K562 (cell line): ENCODE measurements around the gene TDRKH. TPM values are rescaled to one million over a fixed set of nuclear protein-coding genes. Genes with fewer than 3 reads are reported as not detected.

Experiments used
- ATAC-seq: fragments of 200-7000 bp; cut with Tn5 transposase; 3 replicates; pipeline ENCODE4 v1.9.1; 2020; ENCODE audit warnings: moderate library complexity
- BruUV-seq: library from RNA; stranded (reverse); fragments of 400-500 nt; replicated peaks from 2 replicates; lab custom pipeline; 2021; lab: Mats Ljungman, UMichigan
- CTCF ChIA-PET: fragments of 300-600 bp; formaldehyde crosslinking; extraction: SDS; loops from one replicate; lab custom pipeline; 2021; ENCODE audit warnings: low intra/inter-chr PET ratio; lab: Yijun Ruan, JAX
- POLR2A ChIA-PET: fragments of 300-600, 350-650 bp; sonication (Branson Sonifier 250); formaldehyde crosslinking; extraction: SDS; loops from one replicate; lab custom pipeline; 2021; ENCODE audit warnings: antibody characterized with exemption, inconsistent platforms; lab: Yijun Ruan, JAX
- DNase-seq, 4 experiments: peaks; one replicate each; pipeline versions ENCODE4 v3.0.0 to v3.0.0-alpha.2; 2011 to 2018; ENCODE audit warnings: low spot score in 3 of 4, mixed read lengths in 3 of 4; ENCODE audit errors: extremely low read depth in 1 of 4
- FAIRE-seq: peaks from 2 replicates; lab custom pipeline; 2011; peaks lifted over from hg19 to GRCh38; lab: Jason Lieb, UNC
- H2AFZ ChIP-seq: 2 replicates; pipeline ENCODE4 v1.6.0; 2011; ENCODE audit warnings: low read depth, low read length, control low read depth, inconsistent platforms
- H3K27ac ChIP-seq: fragments of 200-600 bp; 3 replicates; pipeline ENCODE4 v1.8.0; 2011; ENCODE audit warnings: low read depth, mild to moderate bottlenecking, control low read depth, inconsistent platforms, low read length, moderate library complexity, mixed read lengths; ENCODE audit errors: extremely low read depth
- H3K27me3 ChIP-seq, 2 experiments: fragments of 300-600 bp in 1 of 2; 2 replicates in 1 of 2; 3 replicates in 1 of 2; pipeline versions ENCODE4 v1.6.0 to v1.8.0; 2011; ENCODE audit warnings: inconsistent platforms in 2 of 2, low read length in 2 of 2, mild to moderate bottlenecking in 1 of 2, mixed read lengths in 1 of 2, moderate library complexity in 1 of 2; ENCODE audit not compliant: control insufficient read depth in 2 of 2, insufficient read depth in 2 of 2
- H3K36me3 ChIP-seq: fragments of 300-600 bp; 3 replicates; pipeline ENCODE4 v1.8.0; 2011; ENCODE audit warnings: mild to moderate bottlenecking, low read length, inconsistent platforms; ENCODE audit not compliant: control insufficient read depth, insufficient read depth
- H3K4me1 ChIP-seq, 2 experiments: fragments of 200-600 bp in 1 of 2; replicated peaks in 1 of 2; 2 replicates in 1 of 2; 3 replicates in 1 of 2; pipeline versions ENCODE4 v1.5.1 to v1.8.0; 2011; ENCODE audit warnings: inconsistent platforms in 2 of 2, low read length in 2 of 2, mild to moderate bottlenecking in 1 of 2, mixed read lengths in 1 of 2, moderate library complexity in 1 of 2; ENCODE audit not compliant: control insufficient read depth in 2 of 2, insufficient read depth in 2 of 2
- H3K4me2 ChIP-seq: 2 replicates; pipeline ENCODE4 v1.6.1; 2011; ENCODE audit warnings: low read length, control low read depth, inconsistent platforms, mixed read lengths; ENCODE audit not compliant: insufficient read depth
- H3K4me3 ChIP-seq: fragments of 200-600 bp; sonication (generic), shearing (Covaris generic); 2 replicates; pipeline ENCODE4 v1.5.1; 2016; ENCODE audit warnings: control low read depth, inconsistent platforms
- H3K79me2 ChIP-seq: fragments of 200-600 bp; 3 replicates; pipeline ENCODE4 v1.8.0; 2011; ENCODE audit warnings: low read length, inconsistent platforms; ENCODE audit not compliant: control insufficient read depth, insufficient read depth
- H3K9ac ChIP-seq, 2 experiments: 2 replicates each; pipeline versions ENCODE4 v1.6.0 to v1.6.1; 2011; ENCODE audit warnings: low read depth in 2 of 2, low read length in 2 of 2, control low read depth in 1 of 2, inconsistent platforms in 1 of 2, mild to moderate bottlenecking in 1 of 2, mixed read lengths in 1 of 2; ENCODE audit not compliant: insufficient read depth in 1 of 2
- H3K9me1 ChIP-seq: one replicate; pipeline ENCODE4 v1.6.0; 2011; ENCODE audit warnings: inconsistent platforms, mild to moderate bottlenecking, low read length, moderate library complexity; ENCODE audit not compliant: control insufficient read depth, insufficient read depth
- H3K9me3 ChIP-seq: replicated peaks from 2 replicates; pipeline ENCODE4 v1.5.1; 2011; ENCODE audit warnings: low read depth, low read length, inconsistent platforms; ENCODE audit not compliant: control insufficient read depth, insufficient read depth
- H4K20me1 ChIP-seq: replicated peaks from 2 replicates; pipeline ENCODE4 v1.6.1; 2011; ENCODE audit warnings: low read length, inconsistent platforms, mixed read lengths; ENCODE audit not compliant: control insufficient read depth, insufficient read depth
- ATF7 ChIP-seq: fragments of 450-650 bp; IDR thresholded peaks from 2 replicates; pipeline ENCODE4 v1.7.1; 2014; ENCODE audit warnings: mild to moderate bottlenecking, moderate library complexity
- CCNT2 ChIP-seq: IDR thresholded peaks from 2 replicates; pipeline ENCODE4 v1.6.1; 2011; ENCODE audit warnings: borderline replicate concordance, low read depth, mild to moderate bottlenecking, moderate library complexity, mixed read lengths, low read length; ENCODE audit not compliant: insufficient read length; ENCODE audit errors: extremely low read depth
- CHCHD3 ChIP-seq: fragments of 250-450 bp; sonication (Bioruptor Pico); IDR thresholded peaks from 2 replicates; pipeline ENCODE4 v2.1.2; 2022; ENCODE audit warnings: mild to moderate bottlenecking
- ETV5 ChIP-seq: sonication (generic); formaldehyde crosslinking; IDR thresholded peaks from 2 replicates; pipeline ENCODE4 v1.4.0; 2020; ENCODE audit warnings: low read depth, mild to moderate bottlenecking, missing genetic modification reagents
- GABPB2 ChIP-seq: fragments of 250-450 bp; sonication (Bioruptor Pico); conservative IDR thresholded peaks from 2 replicates; pipeline ENCODE4 v1.5.1; 2021; ENCODE audit warnings: mild to moderate bottlenecking
- HNRNPK ChIP-seq: fragments of 200-400 bp; formaldehyde crosslinking; IDR thresholded peaks from one replicate; pipeline ENCODE4 v1.6.1; 2018; ENCODE audit warnings: mild to moderate bottlenecking, low read depth, low read length; ENCODE audit not compliant: poor library complexity, severe bottlenecking
- HOXB6 ChIP-seq: fragments of 250-450 bp; sonication (Bioruptor Pico); IDR thresholded peaks from 2 replicates; pipeline ENCODE4 v1.5.1; 2022; ENCODE audit warnings: mild to moderate bottlenecking, borderline replicate concordance
- HSF4 ChIP-seq: fragments of 250-450 bp; sonication (Bioruptor Pico); IDR thresholded peaks from 2 replicates; pipeline ENCODE4 v2.1.2; 2022; ENCODE audit warnings: mild to moderate bottlenecking, moderate library complexity, borderline replicate concordance
- KLF1 ChIP-seq: fragments of 450-650 bp; IDR thresholded peaks from 2 replicates; pipeline ENCODE4 v1.6.1; 2016; ENCODE audit warnings: missing genetic modification characterization, missing compliant biosample characterization
- MAFK ChIP-seq: IDR thresholded peaks from 2 replicates; pipeline ENCODE4 v1.6.1; 2011; ENCODE audit warnings: low read length, improper control_type of control experiment
- NFE2 ChIP-seq: IDR thresholded peaks from 2 replicates; pipeline ENCODE4 v1.6.1; 2014; ENCODE audit warnings: antibody characterized with exemption, low read depth
- NFRKB ChIP-seq: fragments of 450-650 bp; IDR thresholded peaks from 2 replicates; pipeline ENCODE4 v1.6.1; 2016; ENCODE audit warnings: low read depth
- RFX1 ChIP-seq: fragments of 450-650 bp; IDR thresholded peaks from 2 replicates; pipeline ENCODE4 v1.6.1; 2016; ENCODE audit warnings: mild to moderate bottlenecking, moderate library complexity
- TCF3 ChIP-seq: sonication (generic); formaldehyde crosslinking; IDR thresholded peaks from 2 replicates; pipeline ENCODE4 v1.4.0; 2020; ENCODE audit warnings: mild to moderate bottlenecking, missing genetic modification reagents
- ZBTB1 ChIP-seq: sonication (generic); formaldehyde crosslinking; IDR thresholded peaks from 2 replicates; pipeline ENCODE4 v1.8.1; 2023; ENCODE audit warnings: missing genetic modification reagents, low read depth, mild to moderate bottlenecking, borderline replicate concordance
- ZC3H4 ChIP-seq: sonication (generic); formaldehyde crosslinking; IDR thresholded peaks from 2 replicates; pipeline ENCODE4 v1.9.0; 2021; ENCODE audit warnings: missing genetic modification reagents, borderline replicate concordance
- ZNF175 ChIP-seq: fragments of 200-800 bp; sonication (Bioruptor generic); IDR thresholded peaks from 2 replicates; pipeline ENCODE4 v1.6.1; 2016; ENCODE audit warnings: low read depth, mild to moderate bottlenecking, missing genetic modification characterization, missing compliant biosample characterization
- ZNF316 ChIP-seq: fragments of 450-650 bp; IDR thresholded peaks from 2 replicates; pipeline ENCODE4 v1.6.1; 2016
- WGBS: fragments of 100-300 bp; shearing (Covaris generic); methylation state at CpG from one replicate; pipeline ENCODE4 v1.1.6; 2016; ENCODE audit warnings: low coverage, mixed read lengths; ENCODE audit not compliant: insufficient coverage; ENCODE audit errors: missing lambda C conversion rate; 5-methylcytosine and 5-hydroxymethylcytosine counted together
- in situ Hi-C: fragments of 300-500 bp; cut with MboI; formaldehyde crosslinking; loops from 4 replicates; pipeline ENCODE4 v1.15.0; 2018; ENCODE audit warnings: inconsistent platforms, mixed read lengths
- intact Hi-C: fragments of 100-400 bp; cut with micrococcal nuclease; formaldehyde crosslinking; loops from 2 replicates; pipeline ENCODE4 v1.14.2; 2022
- polyA plus RNA-seq, 8 experiments: library from polyadenylated mRNA; depleted of rRNA in 4 of 8; stranded (reverse) in 5 of 8; unstranded in 3 of 8; fragments of >200 nt; fragmentation: Nextera tagmentation in 2 of 8; fragmentation: Illumina TruSeq in 1 of 8; extraction: Ambion mirVana in 2 of 8; extraction: Trizol in 1 of 8; gene quantifications; 2 replicates each; pipeline versions ENCODE4 v1.2.1 to v1.2.3, GENCODE V29; 2011 to 2014; ENCODE audit warnings: inconsistent platforms in 1 of 8, missing spikeins in 1 of 8
- total RNA-seq, 7 experiments: library from RNA; depleted of rRNA in 6 of 7; stranded (reverse); fragments of >200 nt in 6 of 7; fragmentation: Illumina TruSeq in 2 of 7; extraction: Trizol in 2 of 7; gene quantifications; 2 replicates each; pipeline versions ENCODE4 v1.2.1 to v1.2.3, GENCODE V29; 2011 to 2021; ENCODE audit warnings: low replicate concordance in 1 of 7
- TF ChIP-seq, protein P1 (sequence below): sonication (generic); formaldehyde crosslinking; IDR thresholded peaks from 2 replicates; pipeline ENCODE4 v1.8.1; 2023; ENCODE audit warnings: mild to moderate bottlenecking, missing genetic modification reagents
- TF ChIP-seq, protein P2 (sequence below): fragments of 450-650 bp; IDR thresholded peaks from 2 replicates; pipeline ENCODE4 v1.6.1; 2014; ENCODE audit warnings: low read depth, mild to moderate bottlenecking, moderate library complexity, borderline replicate concordance

The TDRKH gene
- total and polyA plus RNA-seq, 9 of the 15 experiments (the other 6 are each of a cell fraction or from before 2014, with no cell fraction given), result 4.3 to 21.3 (median 8.4) TPM

DNA sequence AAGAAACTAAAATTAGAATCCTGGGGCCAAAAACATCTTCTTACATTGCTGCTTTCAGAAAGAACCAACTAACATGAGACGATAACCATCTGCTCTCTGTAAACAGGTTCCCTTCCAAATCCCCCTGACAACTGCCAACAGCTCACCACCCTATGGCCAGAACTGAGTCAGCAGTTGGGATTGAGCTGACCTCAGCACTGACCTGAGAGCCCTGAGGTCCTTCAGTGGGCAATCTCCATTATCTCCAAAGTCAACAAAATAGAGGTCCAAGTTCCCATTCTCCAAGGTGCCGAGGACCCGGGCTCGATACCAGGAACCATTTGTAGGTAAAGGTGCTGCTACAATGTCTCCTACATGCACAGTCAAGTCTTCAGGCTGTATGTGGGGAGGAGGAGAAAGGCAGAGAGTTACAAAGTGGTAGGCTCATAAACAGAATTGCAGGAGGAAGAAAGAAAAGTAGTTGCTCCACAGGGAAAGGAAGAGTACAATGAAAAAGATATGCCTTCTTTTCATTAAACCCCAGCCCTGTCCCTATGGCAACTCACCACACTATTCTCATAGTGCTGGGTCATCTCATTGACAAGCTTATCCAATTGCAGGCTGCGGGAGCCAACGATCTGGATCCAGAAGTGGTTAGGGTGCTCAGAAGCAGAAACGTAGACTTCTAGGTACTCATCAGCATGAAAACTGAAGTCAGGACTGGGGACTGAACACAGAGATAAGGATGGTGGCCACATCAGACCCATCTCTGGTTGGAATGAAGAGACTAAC is 14.2 kb downstream of the TDRKH start:
- Histone ChIP-seq H3K4me1 (peaks cover 21 to 38% of the 10 kb centered on the region in 2 experiments), H2AFZ (no peak overlapping the region; the same call in 1 of the 2 replicates), H4K20me1 (0 out of 2 replicates have a peak, but pooled peaks cover 2% of the 10 kb centered on the region), H3K4me2 (peak overlapping the region; percentile 57), H3K9me1 (no peaks in the 10 kb centered on the region), H3K4me3 (no peak overlapping the region), H3K9me3 (0 out of 2 replicates have a peak, but pooled peaks cover 2% of the 10 kb centered on the region), H3K79me2 (no peaks in the 10 kb centered on the region), H3K27ac (peak overlapping the region; percentile 29; the same call in 2 of the 3 replicates), H3K27me3 (no peaks in the 10 kb centered on the region), H3K9ac (no peak overlapping the region), H3K36me3 (peaks cover 10% of the 10 kb centered on the region; the same call in 2 of the 3 replicates)
- CTCF ChIA-PET, result no interaction called here
- POLR2A ChIA-PET, result interaction anchor here (0.6 to 2.0 kb wide), 4 partner anchors 11 to 24 kb away, joined by 3 to 11 read pairs (median 4); no protein-coding TSS in a partner anchor
- DNase-seq, result peak in 3 of 4 experiments; percentile 27 to 68 (median 56)
- ATAC-seq, result peak; percentile 51; the same call in 2 of the 3 replicates
- in situ Hi-C loops, result no loop called here
- 25% methylated on average over 7 of the region's 7 CpGs for WGBS
- intact Hi-C loops, result no loop called here
- BruUV-seq, result no TSS peak
- peak; percentile 71 for FAIRE-seq
- TF ChIP-seq, protein P1, sequence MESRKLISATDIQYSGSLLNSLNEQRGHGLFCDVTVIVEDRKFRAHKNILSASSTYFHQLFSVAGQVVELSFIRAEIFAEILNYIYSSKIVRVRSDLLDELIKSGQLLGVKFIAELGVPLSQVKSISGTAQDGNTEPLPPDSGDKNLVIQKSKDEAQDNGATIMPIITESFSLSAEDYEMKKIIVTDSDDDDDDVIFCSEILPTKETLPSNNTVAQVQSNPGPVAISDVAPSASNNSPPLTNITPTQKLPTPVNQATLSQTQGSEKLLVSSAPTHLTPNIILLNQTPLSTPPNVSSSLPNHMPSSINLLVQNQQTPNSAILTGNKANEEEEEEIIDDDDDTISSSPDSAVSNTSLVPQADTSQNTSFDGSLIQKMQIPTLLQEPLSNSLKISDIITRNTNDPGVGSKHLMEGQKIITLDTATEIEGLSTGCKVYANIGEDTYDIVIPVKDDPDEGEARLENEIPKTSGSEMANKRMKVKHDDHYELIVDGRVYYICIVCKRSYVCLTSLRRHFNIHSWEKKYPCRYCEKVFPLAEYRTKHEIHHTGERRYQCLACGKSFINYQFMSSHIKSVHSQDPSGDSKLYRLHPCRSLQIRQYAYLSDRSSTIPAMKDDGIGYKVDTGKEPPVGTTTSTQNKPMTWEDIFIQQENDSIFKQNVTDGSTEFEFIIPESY, result no peak
- TF ChIP-seq TCF3 (peak; percentile 27; the same call in 1 of the 2 replicates), NFRKB (no peak), MAFK (peak; percentile 74), NFE2 (peak; percentile 58; the same call in 1 of the 2 replicates), RFX1 (peak; percentile 83), HOXB6 (CRISPR knock-in tag) (no peak), ZBTB1 (CRISPR knock-in tag) (no peak), HNRNPK (no peak), ETV5 (no peak), KLF1 (tag) (no peak), HSF4 (no peak), CHCHD3 (CRISPR knock-in tag) (no peak), ZNF175 (CRISPR knock-in tag) (no peak), ZC3H4 (no peak), ATF7 (no peak), ZNF316 (peak; percentile 78), CCNT2 (no peak), GABPB2 (CRISPR knock-in tag) (no peak)
- TF ChIP-seq, protein P2, sequence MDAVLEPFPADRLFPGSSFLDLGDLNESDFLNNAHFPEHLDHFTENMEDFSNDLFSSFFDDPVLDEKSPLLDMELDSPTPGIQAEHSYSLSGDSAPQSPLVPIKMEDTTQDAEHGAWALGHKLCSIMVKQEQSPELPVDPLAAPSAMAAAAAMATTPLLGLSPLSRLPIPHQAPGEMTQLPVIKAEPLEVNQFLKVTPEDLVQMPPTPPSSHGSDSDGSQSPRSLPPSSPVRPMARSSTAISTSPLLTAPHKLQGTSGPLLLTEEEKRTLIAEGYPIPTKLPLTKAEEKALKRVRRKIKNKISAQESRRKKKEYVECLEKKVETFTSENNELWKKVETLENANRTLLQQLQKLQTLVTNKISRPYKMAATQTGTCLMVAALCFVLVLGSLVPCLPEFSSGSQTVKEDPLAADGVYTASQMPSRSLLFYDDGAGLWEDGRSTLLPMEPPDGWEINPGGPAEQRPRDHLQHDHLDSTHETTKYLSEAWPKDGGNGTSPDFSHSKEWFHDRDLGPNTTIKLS, result no peak
